ENCODE measurements around the gene CORO1C. TPM values are rescaled to one million over a fixed set of nuclear protein-coding genes. Genes with fewer than 3 reads are reported as not detected.

CORO1C gene
- total and polyA plus RNA-seq, 4 donors, result 23.2 to 58.6 (median 41.9) TPM

GRCh38 chr12:108614639-108615038 is 116.7 kb downstream of the CORO1C start:
- H3K9me3 ChIP-seq (ENCODE audit: control insufficient read depth in 4 of 4, low read length in 3 of 4), result no peaks in the 10 kb centered on the region
- 93% methylated on average over 6 of the region's 6 CpGs for WGBS
- peaks cover 0 to 3% (median 0%) of the 10 kb centered on the region in 4 donors for H3K4me1 ChIP-seq (ENCODE audit: control insufficient read depth in 4 of 4, insufficient read depth in 4 of 4, low read length in 3 of 4)
- no peak overlapping the region for H3K9ac ChIP-seq (ENCODE audit: low read depth in 1 of 2, low read length in 2 of 2)
- H3K36me3 ChIP-seq (ENCODE audit: control insufficient read depth in 4 of 4, insufficient read depth in 3 of 4, low read depth in 1 of 4, low read length in 3 of 4), result no peaks in the 10 kb centered on the region
- no peak overlapping the region for H3K4me3 ChIP-seq (ENCODE audit: low read depth in 1 of 3, low read length in 3 of 3)
- no peak for DNase-seq (ENCODE audit: low spot score)
- H3K27ac ChIP-seq (ENCODE audit: low read depth in 1 of 2, low read length in 2 of 2), result no peak overlapping the region
- no peaks in the 10 kb centered on the region for H3K27me3 ChIP-seq (ENCODE audit: control insufficient read depth in 4 of 4, insufficient read depth in 4 of 4, low read length in 3 of 4)
- no peak for TF ChIP-seq RAD21 (IDR thresholded peaks at IDR 0.05)
- TF ChIP-seq SP1 (IDR thresholded peaks at IDR 0.05), result no peak
- TF ChIP-seq HNF4A (conservative IDR thresholded peaks at IDR 0.05), result no peak
- TF ChIP-seq FOXA1 (IDR thresholded peaks at IDR 0.05), result no peak
- no peak for TF ChIP-seq RXRA (IDR thresholded peaks at IDR 0.05)
- TF ChIP-seq GABPA (IDR thresholded peaks at IDR 0.05 in 1 of 2, conservative IDR thresholded peaks at IDR 0.05 in 1 of 2), result no peak
- TF ChIP-seq EGR1 (IDR thresholded peaks at IDR 0.05; ENCODE audit: low read depth in 2 of 2), result no peak
- no peak for TF ChIP-seq MAX (IDR thresholded peaks at IDR 0.05)
- no peak for TF ChIP-seq FOXA2 (IDR thresholded peaks at IDR 0.05)
- no peak for TF ChIP-seq REST (IDR thresholded peaks at IDR 0.05)
- no peak for TF ChIP-seq ATF3 (IDR thresholded peaks at IDR 0.05)
- TF ChIP-seq CTCF (IDR thresholded peaks at IDR 0.05; ENCODE audit: low read depth, low read length, missing input control), result no peak
- TF ChIP-seq HNF4G (IDR thresholded peaks at IDR 0.05), result no peak
- no peak for TF ChIP-seq NR2F2 (IDR thresholded peaks at IDR 0.05)
- no peak for TF ChIP-seq JUND (IDR thresholded peaks at IDR 0.05)

- no peak for DNase-seq (ENCODE audit: low spot score)
- Histone ChIP-seq H3K9me3 (ENCODE audit: control insufficient read depth in 4 of 4, low read length in 3 of 4) (no peaks in the 10 kb centered on the region), H3K27me3 (ENCODE audit: control insufficient read depth in 4 of 4, insufficient read depth in 4 of 4, low read length in 3 of 4) (no peaks in the 10 kb centered on the region), H3K9ac (ENCODE audit: low read depth in 1 of 2, low read length in 2 of 2) (no peak overlapping the region), H3K27ac (ENCODE audit: low read depth in 1 of 2, low read length in 2 of 2) (no peak overlapping the region), H3K4me1 (ENCODE audit: control insufficient read depth in 4 of 4, insufficient read depth in 4 of 4, low read length in 3 of 4) (peaks cover 0 to 3% (median 0%) of the 10 kb centered on the region in 4 donors), H3K4me3 (ENCODE audit: low read depth in 1 of 3, low read length in 3 of 3) (no peak overlapping the region), H3K36me3 (ENCODE audit: control insufficient read depth in 4 of 4, insufficient read depth in 3 of 4, low read depth in 1 of 4, low read length in 3 of 4) (no peaks in the 10 kb centered on the region)
- no peak for TF ChIP-seq HNF4G (IDR thresholded peaks at IDR 0.05)
- TF ChIP-seq CTCF (IDR thresholded peaks at IDR 0.05; ENCODE audit: low read depth, low read length, missing input control), result no peak
- TF ChIP-seq GABPA (IDR thresholded peaks at IDR 0.05 in 1 of 2, conservative IDR thresholded peaks at IDR 0.05 in 1 of 2), result no peak
- TF ChIP-seq SP1 (IDR thresholded peaks at IDR 0.05), result no peak
- TF ChIP-seq FOXA2 (IDR thresholded peaks at IDR 0.05), result no peak
- TF ChIP-seq YY1 (IDR thresholded peaks at IDR 0.05), result no peak
- TF ChIP-seq EGR1 (IDR thresholded peaks at IDR 0.05; ENCODE audit: low read depth in 2 of 2), result no peak
- no peak for TF ChIP-seq MAX (IDR thresholded peaks at IDR 0.05)
- no peak for TF ChIP-seq NR2F2 (IDR thresholded peaks at IDR 0.05)
- TF ChIP-seq RXRA (IDR thresholded peaks at IDR 0.05), result no peak
- TF ChIP-seq FOXA1 (IDR thresholded peaks at IDR 0.05), result no peak
- no peak for TF ChIP-seq ZBTB33 (IDR thresholded peaks at IDR 0.05)
- TF ChIP-seq ATF3 (IDR thresholded peaks at IDR 0.05), result no peak
- TF ChIP-seq JUND (IDR thresholded peaks at IDR 0.05), result no peak
- 74% methylated on average over 4 of the region's 4 CpGs for WGBS
Observed at GRCh38 chr12:108614041-108614440, 117.3 kb downstream of the CORO1C start.

All from liver (tissue), 9 donors.